ENCODE data around the gene PSMC3IP. TPM values are rescaled to one million over a fixed set of nuclear protein-coding genes. Genes with fewer than 3 reads are reported as not detected.
"Not testable (repeated sequence)": the region's sequence is repeated elsewhere in the genome, so short reads cannot be mapped to it uniquely, and the experiment has no call there.

PSMC3IP gene
- polyA plus RNA-seq, 1 experiment, result 3.4 TPM

DNA sequence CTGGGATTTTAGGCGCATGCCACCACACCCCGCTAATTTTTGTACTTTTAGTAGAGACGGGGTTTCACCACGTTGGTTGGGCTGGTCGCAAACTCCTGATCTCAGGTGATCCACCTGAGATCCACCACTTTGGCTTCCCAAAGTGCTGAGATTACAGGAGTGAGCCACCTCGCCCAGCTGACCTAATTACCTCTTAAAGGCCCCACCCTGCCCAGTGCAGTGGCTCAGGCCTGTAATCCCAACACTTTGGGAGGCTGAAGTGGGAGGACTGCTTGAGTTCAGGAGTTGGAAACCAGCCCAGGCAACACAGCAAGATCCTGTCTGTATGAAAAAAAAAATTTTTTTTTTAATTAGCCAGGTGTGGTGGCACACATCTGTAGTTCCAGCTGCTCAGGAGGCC is 18.5 kb downstream of the PSMC3IP start:
- no peak for DNase-seq (ENCODE audit: low read depth)
- Histone ChIP-seq H3K4me3 (ENCODE audit: low read depth, low read length) (no peak overlapping the region), H3K36me3 (ENCODE audit: control insufficient read depth, insufficient read depth, low read length) (peaks cover 3% of the 10 kb centered on the region), H3K27me3 (ENCODE audit: control insufficient read depth, insufficient read depth, low read length) (no peaks in the 10 kb centered on the region)
- CTCF ChIA-PET, result interaction anchor here (0.7 to 1.6 kb wide), 5 partner anchors 11 to 205 kb away, joined by 3 to 4 read pairs (median 3); no protein-coding TSS in a partner anchor
- POLR2A ChIA-PET, result no interaction called here
- TF ChIP-seq, protein P1, sequence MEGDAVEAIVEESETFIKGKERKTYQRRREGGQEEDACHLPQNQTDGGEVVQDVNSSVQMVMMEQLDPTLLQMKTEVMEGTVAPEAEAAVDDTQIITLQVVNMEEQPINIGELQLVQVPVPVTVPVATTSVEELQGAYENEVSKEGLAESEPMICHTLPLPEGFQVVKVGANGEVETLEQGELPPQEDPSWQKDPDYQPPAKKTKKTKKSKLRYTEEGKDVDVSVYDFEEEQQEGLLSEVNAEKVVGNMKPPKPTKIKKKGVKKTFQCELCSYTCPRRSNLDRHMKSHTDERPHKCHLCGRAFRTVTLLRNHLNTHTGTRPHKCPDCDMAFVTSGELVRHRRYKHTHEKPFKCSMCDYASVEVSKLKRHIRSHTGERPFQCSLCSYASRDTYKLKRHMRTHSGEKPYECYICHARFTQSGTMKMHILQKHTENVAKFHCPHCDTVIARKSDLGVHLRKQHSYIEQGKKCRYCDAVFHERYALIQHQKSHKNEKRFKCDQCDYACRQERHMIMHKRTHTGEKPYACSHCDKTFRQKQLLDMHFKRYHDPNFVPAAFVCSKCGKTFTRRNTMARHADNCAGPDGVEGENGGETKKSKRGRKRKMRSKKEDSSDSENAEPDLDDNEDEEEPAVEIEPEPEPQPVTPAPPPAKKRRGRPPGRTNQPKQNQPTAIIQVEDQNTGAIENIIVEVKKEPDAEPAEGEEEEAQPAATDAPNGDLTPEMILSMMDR (IDR thresholded peaks at IDR 0.05; ENCODE audit: insufficient read depth, low read depth, low read length), result no peak

DNA sequence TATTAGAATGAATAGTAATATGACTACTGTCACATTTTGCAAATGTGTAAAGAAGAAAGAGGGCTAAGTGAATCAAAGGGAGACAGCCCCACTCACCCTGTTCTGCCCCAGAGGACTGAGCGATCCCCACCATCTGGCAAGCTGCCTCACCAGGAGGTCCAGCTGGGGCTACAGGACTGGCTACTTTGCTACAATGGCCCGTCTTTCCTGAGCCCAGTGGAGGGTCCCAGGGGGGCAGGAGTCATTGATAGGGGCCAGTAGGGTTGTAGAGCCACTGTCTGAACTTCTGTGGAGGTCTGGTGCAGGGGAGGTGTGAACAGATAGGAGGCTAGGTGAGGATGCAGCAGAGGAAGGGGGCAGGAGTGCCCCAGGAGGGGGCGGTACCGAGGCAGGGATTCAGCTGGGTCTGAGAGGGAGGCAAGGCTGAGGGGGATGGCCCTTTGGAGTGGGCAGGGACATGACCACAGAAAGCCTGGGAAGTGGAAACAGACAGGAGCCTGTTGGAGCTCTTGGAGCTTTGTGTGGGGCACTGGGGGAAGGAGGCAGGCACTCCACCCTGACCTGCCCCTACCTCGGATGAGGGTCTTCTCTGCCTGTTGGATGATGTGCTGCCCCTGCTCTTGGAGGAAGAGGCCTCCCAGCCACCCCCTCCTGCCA is 21.4 kb downstream of the PSMC3IP start:
- H3K4me3 ChIP-seq (ENCODE audit: low read depth, low read length); DNase-seq (ENCODE audit: low read depth); H3K27me3 ChIP-seq (ENCODE audit: control insufficient read depth, insufficient read depth, low read length); POLR2A ChIA-PET; H3K36me3 ChIP-seq (ENCODE audit: control insufficient read depth, insufficient read depth, low read length); CTCF ChIA-PET: not testable (repeated sequence)

DNA sequence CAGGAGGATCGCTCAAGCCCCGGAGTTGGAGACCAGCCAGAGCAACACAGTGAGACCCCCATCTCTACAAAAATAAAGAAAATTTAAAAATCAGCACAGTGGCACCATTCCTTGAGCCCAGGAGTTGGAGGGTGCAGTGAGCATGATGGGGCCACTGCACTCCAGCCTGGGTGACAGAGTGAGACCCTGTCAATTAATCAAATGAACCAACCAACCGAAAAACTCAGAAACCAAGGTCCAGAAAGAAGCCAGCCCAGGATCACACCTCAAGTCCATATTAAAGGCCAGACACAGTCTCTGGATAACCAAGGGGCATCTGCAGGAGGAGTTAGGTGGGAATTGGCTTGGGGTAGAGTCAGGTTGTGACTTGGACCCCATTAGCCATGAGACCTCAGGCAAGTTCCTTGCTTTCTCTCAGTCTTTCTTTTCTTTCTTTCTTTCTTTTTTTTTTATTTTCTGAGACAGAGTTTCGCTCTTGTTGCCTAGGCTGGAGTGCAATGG is 22.4 kb downstream of the PSMC3IP start:
- CTCF ChIA-PET, result interaction anchor here (0.6 to 1.8 kb wide), 5 partner anchors 12 to 592 kb away, joined by 3 to 4 read pairs (median 4); partner anchors contain the start of gene MLX
- POLR2A ChIA-PET, result no interaction called here
- TF ChIP-seq, protein P1 (IDR thresholded peaks at IDR 0.05; ENCODE audit: insufficient read depth, low read depth, low read length), result no peak
- H3K27me3 ChIP-seq (ENCODE audit: control insufficient read depth, insufficient read depth, low read length), result no peaks in the 10 kb centered on the region
- DNase-seq (ENCODE audit: low read depth), result no peak
- no peaks in the 10 kb centered on the region; the same call in 1 of the 2 replicates for H3K36me3 ChIP-seq (ENCODE audit: control insufficient read depth, insufficient read depth, low read length)
- peak overlapping the region; percentile 95 for H3K4me3 ChIP-seq (ENCODE audit: low read depth, low read length)

DNA sequence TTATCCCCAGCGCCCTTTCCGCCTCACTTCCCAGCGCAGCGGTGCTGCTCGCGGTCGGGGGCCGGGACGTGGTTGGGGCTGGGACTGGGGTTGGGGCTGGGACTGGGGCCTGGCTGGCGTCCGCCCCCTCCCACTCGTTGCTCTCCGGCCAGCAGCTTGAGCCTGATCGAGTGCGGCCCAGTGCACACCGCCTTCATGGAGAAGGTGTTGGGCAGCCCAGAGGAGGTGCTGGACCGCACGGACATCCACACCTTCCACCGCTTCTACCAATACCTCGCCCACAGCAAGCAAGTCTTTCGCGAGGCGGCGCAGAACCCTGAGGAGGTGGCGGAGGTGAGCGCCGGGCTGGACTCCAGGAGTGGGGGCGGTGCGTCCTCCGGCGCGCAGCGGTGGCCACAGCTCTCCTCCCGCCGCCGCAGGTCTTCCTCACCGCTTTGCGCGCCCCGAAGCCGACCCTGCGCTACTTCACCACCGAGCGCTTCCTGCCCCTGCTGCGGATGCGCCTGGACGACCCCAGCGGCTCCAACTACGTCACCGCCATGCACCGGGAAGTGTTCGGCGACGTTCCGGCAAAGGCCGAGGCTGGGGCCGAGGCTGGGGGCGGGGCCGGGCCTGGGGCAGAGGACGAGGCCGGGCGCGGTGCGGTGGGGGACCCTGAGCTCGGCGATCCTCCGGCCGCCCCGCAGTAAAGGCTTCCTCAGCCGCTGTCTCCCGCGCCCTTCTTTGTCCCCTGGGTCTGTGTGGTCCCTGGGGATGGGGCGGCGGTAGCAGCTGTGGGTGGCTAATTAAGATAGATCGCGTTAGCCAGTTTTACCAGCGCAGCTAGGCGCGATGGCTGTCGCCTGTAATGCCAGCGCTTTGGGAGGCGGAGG is 23.0 kb downstream of the PSMC3IP start:
- TF ChIP-seq, protein P1 (IDR thresholded peaks at IDR 0.05; ENCODE audit: insufficient read depth, low read depth, low read length), result no peak
- ChIA-PET POLR2A (interaction anchor here (0.5 kb wide), 1 partner anchor 25 kb away, joined by 5 read pairs; no protein-coding TSS in a partner anchor), CTCF (interaction anchor here (0.6 to 1.8 kb wide), 7 partner anchors 13 to 591 kb away, joined by 3 to 4 read pairs (median 4); partner anchors contain the start of gene MLX)
- DNase-seq (ENCODE audit: low read depth), result no peak
- H3K27me3 ChIP-seq (ENCODE audit: control insufficient read depth, insufficient read depth, low read length), result no peaks in the 10 kb centered on the region
- H3K36me3 ChIP-seq (ENCODE audit: control insufficient read depth, insufficient read depth, low read length), result no peaks in the 10 kb centered on the region; the same call in 1 of the 2 replicates
- H3K4me3 ChIP-seq (ENCODE audit: low read depth, low read length), result peak overlapping the region; percentile 95

DNA sequence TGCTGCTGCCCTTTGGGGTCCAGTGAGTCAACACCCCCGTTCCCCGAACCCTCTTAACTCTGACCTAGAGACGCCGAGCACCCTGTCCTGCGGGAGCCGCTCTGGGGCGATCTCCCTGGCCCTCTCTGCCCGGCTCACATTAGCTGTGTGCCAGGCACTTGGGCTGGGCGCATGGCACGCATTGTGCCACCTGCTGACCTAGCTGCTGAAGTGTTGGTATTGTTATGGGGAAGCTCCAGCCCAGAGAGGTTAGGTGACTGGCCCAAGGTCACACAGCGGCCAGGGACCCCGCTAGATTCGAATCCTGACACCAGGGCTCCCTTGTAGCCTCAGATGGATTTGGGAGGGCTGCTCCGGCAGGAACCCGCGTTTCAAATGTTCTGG is 23.7 kb downstream of the PSMC3IP start:
- no peaks in the 10 kb centered on the region; the same call in 1 of the 2 replicates for H3K36me3 ChIP-seq (ENCODE audit: control insufficient read depth, insufficient read depth, low read length)
- peak overlapping the region; percentile 95 for H3K4me3 ChIP-seq (ENCODE audit: low read depth, low read length)
- CTCF ChIA-PET, result interaction anchor here (1.1 to 1.8 kb wide), 4 partner anchors 12 to 486 kb away, joined by 3 to 4 read pairs (median 4); no protein-coding TSS in a partner anchor
- TF ChIP-seq, protein P1 (IDR thresholded peaks at IDR 0.05; ENCODE audit: insufficient read depth, low read depth, low read length), result no peak
- H3K27me3 ChIP-seq (ENCODE audit: control insufficient read depth, insufficient read depth, low read length), result no peaks in the 10 kb centered on the region
- POLR2A ChIA-PET, result interaction anchor here (0.5 kb wide), 1 partner anchor 24 kb away, joined by 5 read pairs; no protein-coding TSS in a partner anchor
- DNase-seq (ENCODE audit: low read depth), result no peak

Measured in BJ (cell line).